Endometrium (tissue), 2 donors: ENCODE measurements around the gene RGL2.
"Not testable (repeated sequence)": the region's sequence is repeated elsewhere in the genome, so short reads cannot be mapped to it uniquely, and the experiment has no call there.

Experiments used
- FAIRE-seq: peaks from 2 replicates; lab custom pipeline; 2012; peaks lifted over from hg19 to GRCh38; lab: Jason Lieb, UNC
- donor health status: control.
- donor health status: control.

Gene RGL2

DNA sequence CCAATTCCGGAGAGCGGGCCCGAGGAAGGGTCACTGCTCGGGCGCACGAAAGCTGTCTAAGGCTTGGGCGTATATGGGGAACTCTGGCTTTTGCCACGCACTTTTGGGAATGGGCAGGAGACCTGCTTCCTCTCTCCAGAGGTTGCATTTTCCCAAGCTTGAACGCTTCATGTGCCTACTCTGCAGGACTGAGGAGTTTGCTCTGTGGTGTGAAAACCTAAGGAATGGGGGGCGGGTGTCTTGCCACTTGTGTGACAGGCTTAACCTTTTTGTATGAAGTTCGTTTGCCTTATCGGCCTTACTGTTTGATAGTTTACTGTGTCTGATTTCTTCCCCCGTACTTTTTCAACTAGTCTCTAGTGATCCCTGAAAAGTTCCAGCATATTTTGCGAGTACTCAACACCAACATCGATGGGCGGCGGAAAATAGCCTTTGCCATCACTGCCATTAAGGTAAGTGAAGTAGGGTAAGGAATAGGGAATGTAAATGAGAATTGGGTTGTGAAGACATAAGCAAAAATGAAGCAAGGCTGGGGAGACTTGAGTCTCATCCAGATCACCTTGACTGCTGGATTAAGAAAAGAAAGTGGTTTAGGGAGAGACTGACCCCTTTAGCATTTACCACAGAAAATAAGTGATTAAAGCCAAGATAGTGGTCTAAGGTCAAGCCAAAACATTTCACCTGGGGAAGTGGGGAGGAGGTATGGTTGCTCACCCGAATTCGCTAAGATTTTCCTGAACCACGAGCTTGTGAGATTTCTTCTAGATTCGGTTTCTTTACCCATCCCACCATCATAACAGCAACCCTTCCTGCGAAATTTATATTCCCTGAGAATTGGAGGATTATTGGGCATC is 26.2 kb downstream of the RGL2 start:
- no peak for FAIRE-seq

- FAIRE-seq, result peak; percentile 87
These were observed 27.1 kb downstream of the RGL2 start, which contains the start of the genes RPS18 and VPS52 for GRCh38 chr6:33271468-33272274. Gene RPS18, plus strand, starts transcription at chr6:33272075. Its CDS starts 45 bp downstream, at chr6:33272120. Gene VPS52, minus strand, starts transcription at chr6:33271876. Its CDS starts 201 bp downstream, at chr6:33271675.

DNA sequence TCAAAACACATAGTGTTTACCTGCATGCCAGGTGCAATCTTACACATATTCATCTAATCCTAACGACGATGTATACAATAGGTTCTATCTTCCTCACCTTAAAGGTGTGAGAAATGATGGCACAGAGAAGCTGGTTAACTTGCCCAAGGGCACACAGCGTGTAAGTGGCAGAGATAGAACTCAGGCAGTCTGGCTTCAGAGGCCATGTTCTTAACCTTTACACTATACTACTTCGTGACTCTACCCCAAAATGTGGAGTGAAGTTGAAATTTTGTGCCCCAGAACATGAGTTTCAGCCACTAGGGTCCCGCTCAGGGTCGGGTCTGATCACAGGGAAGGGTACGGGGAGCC is 27.6 kb downstream of the RGL2 start:
- no peak for FAIRE-seq

- FAIRE-seq, result no peak
These were observed 34.7 kb downstream of the RGL2 start for GRCh38 chr6:33264015-33264414.

- FAIRE-seq, result not testable (repeated sequence)
These were observed 36.3 kb downstream of the RGL2 start for GRCh38 chr6:33262490-33262889.

DNA sequence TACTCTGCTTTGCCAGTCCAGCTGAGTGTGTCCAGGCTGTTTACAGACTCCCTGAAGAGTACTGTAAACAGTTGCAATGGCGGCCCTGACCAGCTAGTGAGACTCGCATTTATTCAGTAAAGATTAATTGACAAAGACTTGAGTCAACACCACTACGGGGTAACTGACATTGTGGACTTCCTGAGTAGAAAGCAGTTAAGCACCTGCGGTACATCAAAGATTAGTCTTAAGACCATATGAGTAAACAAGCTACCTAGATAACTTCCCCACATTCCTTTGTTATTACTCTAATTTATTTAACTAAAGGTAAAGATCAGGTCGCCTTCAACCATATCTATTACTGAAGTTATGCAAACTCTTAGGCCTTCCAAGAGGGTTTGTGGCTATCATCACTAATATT is 39.7 kb downstream of the RGL2 start:
- no peak for FAIRE-seq

- FAIRE-seq, result no peak
These were observed 44.2 kb downstream of the RGL2 start for GRCh38 chr6:33254591-33254990.

GRCh38 chr6:33252759-33253158 is 46.0 kb downstream of the RGL2 start:
- FAIRE-seq, result no peak

DNA sequence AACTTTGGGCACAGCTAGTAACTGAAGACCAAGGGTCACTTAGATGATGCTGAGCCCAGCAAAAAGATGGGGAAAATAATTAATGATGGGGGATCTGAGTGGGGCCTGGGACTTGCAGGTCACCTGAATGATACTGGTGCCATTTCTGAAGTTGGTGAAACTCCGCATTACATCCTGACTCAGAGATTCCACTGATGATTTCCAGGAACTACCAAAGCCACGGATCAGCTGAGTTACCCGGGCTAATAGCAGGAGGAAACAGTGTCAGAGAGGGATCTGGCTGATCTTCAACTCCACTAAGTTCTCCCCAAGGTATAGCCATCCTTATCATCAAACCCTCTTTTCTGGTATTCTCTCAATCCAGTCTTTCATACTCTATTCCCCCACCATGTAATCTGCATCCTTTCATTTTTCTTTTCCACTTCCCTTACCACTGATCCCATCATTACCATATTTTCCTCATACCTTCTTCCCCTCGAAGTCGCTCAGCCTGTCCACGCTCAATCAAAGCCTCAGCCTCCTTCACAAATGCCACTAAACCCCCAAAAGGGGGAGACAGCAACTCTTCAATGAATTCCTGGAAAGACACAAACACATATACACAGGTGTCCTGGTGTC is 47.2 kb downstream of the RGL2 start:
- FAIRE-seq, result no peak

DNA sequence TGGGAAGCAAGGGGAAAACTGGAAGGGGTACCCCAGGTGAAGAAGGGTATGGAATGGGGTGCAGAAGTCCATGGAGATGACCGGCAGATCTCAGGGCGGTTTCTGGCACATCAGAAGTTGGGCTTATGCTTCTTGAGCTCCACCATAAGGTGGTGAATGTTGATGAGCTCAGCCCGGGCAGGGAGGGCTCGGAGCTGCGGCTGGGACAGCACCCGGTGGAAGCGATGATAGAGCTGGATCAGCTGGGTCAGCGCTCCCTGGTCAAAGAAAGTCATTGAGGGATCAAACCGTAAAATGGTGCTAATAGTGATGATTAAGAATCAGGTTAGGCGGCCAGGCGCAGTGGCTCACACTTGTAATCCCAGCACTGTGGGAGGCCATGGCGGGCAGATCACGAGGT is 48.0 kb downstream of the RGL2 start:
- no peak for FAIRE-seq

GRCh38 chr6:33249732-33250630 is 48.8 kb downstream of the RGL2 start:
- no peak for FAIRE-seq

GRCh38 chr6:33248932-33249731 is 49.6 kb downstream of the RGL2 start:
- FAIRE-seq, result peak; percentile 98

- FAIRE-seq, result no peak
These were observed 50.2 kb downstream of the RGL2 start for GRCh38 chr6:33248643-33248931.

DNA sequence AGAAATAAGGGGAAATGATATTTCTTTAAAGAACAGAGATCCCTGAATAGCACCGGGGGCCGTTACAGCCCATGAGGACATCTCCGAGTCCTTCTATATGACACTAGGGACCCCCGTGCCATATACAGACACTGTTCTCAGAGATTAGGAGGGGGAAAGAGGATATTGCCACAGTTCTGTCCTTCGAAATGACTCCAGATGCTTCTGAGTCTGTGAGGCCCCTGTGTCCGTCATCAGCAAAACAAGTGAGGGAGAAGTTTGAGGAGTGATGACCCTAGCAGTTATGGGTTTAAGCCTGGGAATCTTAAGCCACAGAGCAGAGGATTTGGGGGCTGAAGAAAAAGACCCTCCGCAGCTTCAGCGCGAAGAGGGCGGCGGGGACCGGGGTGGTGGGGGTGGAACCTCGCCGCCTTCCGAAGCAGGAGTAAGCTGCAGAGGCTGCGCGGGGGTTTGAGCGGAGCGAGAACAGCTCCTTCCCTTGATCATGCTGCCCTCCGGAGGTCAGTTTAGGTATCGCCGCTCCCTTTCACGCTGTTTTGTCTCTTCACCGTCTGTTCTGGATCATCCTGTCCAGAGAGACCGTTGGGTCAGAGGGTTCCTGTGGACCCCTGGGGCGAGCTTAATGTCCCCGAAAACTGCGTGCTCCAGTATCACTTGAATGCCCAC is 50.6 kb downstream of the RGL2 start:
- no peak for FAIRE-seq

DNA sequence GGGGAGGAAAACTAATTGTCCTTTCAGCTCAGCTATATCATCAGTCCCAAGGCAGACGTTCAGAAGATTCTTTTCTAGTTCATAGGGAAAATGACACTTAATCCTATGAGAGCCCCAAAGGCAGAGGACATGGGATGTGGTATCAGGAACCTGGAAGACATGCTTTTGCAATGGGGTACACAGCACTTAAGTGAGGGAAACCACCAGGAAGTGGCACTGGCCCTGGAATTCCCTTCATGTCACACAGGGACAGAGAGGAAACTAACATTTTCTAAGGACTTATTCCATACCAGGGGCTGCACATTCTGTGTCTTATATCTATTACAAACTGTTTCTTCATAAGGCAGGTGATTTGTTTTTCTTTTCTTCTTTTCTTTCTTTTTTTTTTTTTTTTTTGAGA is 55.3 kb downstream of the RGL2 start:
- FAIRE-seq, result no peak

GRCh38 chr6:33241968-33242367 is 56.8 kb downstream of the RGL2 start:
- no peak for FAIRE-seq
